Measurements from ENCODE around the gene CNKSR3.

The CNKSR3 gene

GRCh38 chr6:154411076-154411475, 99.4 kb downstream of the CNKSR3 start:
- peak; percentile 18 for DNase-seq

- peak; percentile 97 for DNase-seq
Measured at GRCh38 chr6:154410619-154411072, 99.8 kb downstream of the CNKSR3 start.

- DNase-seq = peak; percentile 35
Measured at GRCh38 chr6:154408891-154409500, 101.5 kb downstream of the CNKSR3 start.

GRCh38 chr6:154407440-154407839, 103.0 kb downstream of the CNKSR3 start:
- no peak for DNase-seq

- DNase-seq = no peak
Measured at GRCh38 chr6:154406869-154407268, 103.6 kb downstream of the CNKSR3 start.

GRCh38 chr6:154406301-154406700, 104.2 kb downstream of the CNKSR3 start:
- DNase-seq = no peak

- peak; percentile 38 for DNase-seq
Measured at GRCh38 chr6:154404791-154405400, 105.6 kb downstream of the CNKSR3 start.

- DNase-seq = peak; percentile 66
Measured at GRCh38 chr6:154403788-154404187, 106.7 kb downstream of the CNKSR3 start.

- no peak for DNase-seq
Measured at GRCh38 chr6:154402081-154402780, 108.3 kb downstream of the CNKSR3 start.

- DNase-seq = peak; percentile 51
Measured at GRCh38 chr6:154399097-154399496, 111.4 kb downstream of the CNKSR3 start.

GRCh38 chr6:154397491-154398195, 112.8 kb downstream of the CNKSR3 start:
- no peak for DNase-seq

GRCh38 chr6:154395878-154396277, 114.6 kb downstream of the CNKSR3 start:
- no peak for DNase-seq

GRCh38 chr6:154395316-154395715, 115.2 kb downstream of the CNKSR3 start:
- no peak for DNase-seq

GRCh38 chr6:154394571-154394970, 115.9 kb downstream of the CNKSR3 start:
- no peak for DNase-seq

GRCh38 chr6:154390034-154390433, 120.5 kb downstream of the CNKSR3 start:
- DNase-seq = no peak

GRCh38 chr6:154388803-154389202, 121.7 kb downstream of the CNKSR3 start:
- DNase-seq = no peak

- peak; percentile 94 for DNase-seq
Measured at GRCh38 chr6:154386848-154387717, 123.4 kb downstream of the CNKSR3 start.

GRCh38 chr6:154384191-154384590, 126.3 kb downstream of the CNKSR3 start:
- no peak for DNase-seq

- DNase-seq = no peak
Measured at GRCh38 chr6:154383273-154383672, 127.2 kb downstream of the CNKSR3 start.

- no peak for DNase-seq
Measured at GRCh38 chr6:154382740-154383139, 127.7 kb downstream of the CNKSR3 start.

- no peak for DNase-seq
Measured at GRCh38 chr6:154381548-154381947, 128.9 kb downstream of the CNKSR3 start.

- no peak for DNase-seq
Measured at GRCh38 chr6:154380741-154381140, 129.7 kb downstream of the CNKSR3 start.

All from fibroblast of skin of abdomen (primary cell).